GM21447 (cell line): ENCODE data around the gene NPAS3.

Source experiments
- ATAC-seq: cut with Tn5 transposase; IDR thresholded peaks from one replicate; pipeline ENCODE4 v1.9.1; 2021; ENCODE audit not compliant: unreplicated experiment

NPAS3 gene

DNA sequence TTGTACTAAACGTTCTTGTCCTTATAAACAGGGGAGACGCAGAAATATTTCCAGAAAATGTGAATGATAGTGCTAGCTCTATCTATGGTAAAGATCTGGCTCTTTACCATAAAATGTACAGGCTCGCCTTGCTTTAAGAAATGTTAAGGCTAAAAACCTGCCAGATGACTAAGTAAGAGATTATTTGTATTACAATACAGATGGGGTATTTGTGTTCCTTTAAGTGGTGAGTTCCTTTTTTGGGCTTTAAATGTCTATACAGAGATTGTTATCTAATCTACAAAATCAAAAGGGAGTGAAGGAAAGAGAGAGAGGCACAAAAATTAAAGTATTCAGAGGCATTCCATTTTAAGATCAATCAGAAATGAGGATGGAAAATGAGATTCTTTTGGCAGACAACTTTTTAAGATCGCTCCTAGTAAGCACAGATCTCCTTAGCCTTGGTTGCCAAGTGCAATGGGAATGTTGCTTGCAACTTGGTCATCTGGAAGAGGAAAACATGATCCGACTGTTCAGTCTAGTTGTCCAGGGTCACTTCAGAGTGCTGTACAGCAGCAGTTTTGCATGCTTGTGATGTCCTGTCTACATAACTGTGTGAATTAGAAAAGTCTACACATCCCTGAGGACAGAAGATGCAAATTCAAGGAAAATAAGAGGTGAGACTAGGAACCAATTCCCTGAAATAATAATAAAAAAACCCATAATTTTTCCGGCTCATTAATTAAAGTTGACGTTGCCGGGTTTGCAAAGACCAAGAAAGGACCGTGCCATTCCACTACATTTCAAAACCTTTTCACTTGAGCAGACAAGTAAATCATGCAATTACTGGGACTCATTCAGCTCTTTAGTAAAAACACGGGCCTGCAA is 631.4 kb downstream of the NPAS3 start:
- no peak for ATAC-seq

GRCh38 chr14:33570694-33571310 is 632.1 kb downstream of the NPAS3 start:
- no peak for ATAC-seq

GRCh38 chr14:33573301-33573880 is 634.7 kb downstream of the NPAS3 start:
- ATAC-seq = no peak

- ATAC-seq = no peak
These were observed 637.3 kb downstream of the NPAS3 start for GRCh38 chr14:33576014-33576413.

DNA sequence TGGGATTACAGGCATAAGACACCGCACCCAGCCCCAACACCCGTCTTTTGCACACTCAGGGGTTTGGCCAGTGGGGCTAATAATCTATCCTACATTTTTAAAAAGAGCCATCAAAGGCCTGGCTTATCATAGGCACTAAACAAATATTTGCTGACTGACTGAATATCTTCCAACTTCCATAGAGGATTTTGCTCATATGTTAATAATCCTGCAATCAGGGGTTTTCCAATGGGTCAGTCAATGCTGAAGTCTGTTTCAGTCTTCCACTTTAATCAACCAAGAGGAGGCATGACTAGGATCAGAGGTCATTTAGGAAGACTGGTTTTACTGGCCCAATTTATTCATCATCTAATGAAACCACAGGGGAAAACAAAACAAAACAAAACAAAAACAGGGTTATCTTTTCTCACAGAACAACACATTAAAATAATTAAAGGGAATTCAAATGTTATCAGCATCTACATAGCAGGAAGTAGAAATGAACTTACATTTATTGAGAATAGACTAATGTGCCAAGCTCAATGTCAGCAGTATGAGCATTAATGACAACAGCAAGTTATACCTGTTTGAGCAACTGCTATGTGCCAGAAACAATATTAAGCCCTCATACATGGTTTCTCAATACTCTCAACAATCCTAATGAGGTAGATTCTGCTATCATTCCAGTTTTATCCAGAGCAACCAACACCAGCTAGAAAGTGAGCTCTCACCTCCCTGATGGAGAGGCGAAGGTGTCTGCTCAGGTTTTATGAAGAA is 640.0 kb downstream of the NPAS3 start:
- ATAC-seq = no peak

DNA sequence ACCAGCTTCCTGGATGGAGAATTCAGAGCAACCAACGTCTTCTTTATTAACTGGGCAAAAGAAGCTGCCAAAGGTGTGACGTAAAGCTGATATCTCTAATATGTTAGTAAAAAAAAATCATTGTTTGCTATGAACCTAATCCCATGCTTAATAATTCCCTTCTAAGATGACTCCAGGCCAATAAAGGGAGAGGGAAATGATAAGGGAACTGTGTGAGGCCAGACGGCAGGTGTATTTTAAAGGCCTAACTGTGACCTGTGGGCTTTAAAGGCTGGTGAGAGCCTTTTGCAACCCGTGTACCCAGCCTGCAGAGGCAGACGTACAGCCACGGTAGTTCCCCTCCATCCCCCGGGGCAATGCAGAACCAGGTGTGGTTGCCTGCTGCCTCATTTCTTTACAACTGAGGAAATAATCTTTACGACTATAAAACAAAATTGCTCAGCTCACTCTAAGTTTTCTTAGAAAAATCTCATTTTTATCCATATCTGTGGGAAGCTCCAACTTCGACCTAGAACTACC is 641.6 kb downstream of the NPAS3 start:
- no peak for ATAC-seq

DNA sequence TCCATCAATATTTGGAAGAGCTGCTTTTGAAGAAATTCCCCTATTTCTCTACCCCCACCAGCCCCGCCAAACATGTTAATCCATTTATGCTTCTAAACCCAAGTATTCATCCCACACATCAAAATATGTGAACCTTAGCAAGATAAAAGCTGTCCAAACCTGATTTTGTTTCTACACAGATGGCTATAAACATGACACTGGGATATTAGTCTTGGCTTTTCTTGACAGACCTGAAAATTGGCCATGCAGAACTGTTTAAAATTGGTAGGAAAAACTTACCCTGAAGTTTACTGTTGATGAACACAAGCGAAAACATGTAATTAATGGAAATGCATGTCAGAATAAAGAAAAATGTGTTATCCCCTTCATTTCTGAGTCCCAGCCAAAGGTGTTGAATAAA is 642.2 kb downstream of the NPAS3 start:
- ATAC-seq = no peak

DNA sequence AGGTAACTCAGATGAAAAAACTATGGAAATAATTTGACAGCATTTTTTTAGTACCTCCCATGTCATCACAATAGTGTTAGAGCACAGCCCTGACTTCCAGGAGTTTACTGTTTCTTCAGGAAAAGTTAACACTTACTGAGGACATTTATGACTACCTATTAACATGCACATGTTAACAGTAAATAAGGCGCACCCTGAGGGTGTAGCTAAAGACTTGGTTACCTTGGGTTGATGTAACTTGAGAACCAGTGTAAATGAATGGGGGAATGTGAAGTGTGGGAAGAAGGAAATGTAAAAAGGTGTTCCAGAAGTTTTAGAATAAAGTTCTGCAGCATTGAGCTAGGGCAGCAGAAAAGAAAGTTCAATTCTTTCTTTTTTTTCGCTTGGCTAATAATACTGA is 646.0 kb downstream of the NPAS3 start:
- no peak for ATAC-seq

DNA sequence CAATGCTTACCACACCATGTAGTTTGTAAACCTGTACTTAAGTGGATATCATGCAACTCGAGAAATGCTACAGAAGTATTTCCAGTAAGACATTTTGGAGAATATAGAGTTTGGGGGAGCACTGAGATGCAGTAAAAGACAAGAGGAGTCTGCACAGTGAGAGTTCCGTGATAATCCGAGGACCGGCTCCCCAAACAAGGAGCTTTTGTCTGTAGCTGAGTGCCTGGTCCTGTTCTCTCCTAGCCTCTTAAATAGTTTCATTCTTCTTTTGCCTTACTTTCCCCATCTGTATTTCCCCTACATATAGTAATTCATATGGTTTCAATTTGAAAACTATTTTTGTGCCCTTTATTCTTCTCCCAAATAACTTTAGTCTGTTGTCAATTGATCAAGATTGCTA is 648.1 kb downstream of the NPAS3 start:
- no peak for ATAC-seq

DNA sequence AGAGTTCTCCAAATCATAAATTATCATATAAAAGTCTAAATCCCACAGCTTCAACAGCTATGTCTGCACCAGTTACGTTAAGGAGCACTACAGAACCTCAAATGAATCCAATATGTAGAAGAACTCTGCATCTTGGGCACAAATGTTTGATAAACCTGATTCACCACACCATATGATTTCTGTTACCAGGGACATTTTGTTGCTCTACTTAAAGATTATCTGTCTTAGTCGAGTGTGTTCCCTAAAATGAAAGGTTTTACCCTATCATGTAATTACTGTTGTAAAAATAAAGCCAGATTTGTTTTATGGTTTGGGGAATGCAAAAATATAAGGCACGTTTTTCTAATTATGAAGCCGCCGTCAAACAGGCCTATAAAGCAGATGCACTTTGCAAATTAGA is 649.1 kb downstream of the NPAS3 start:
- ATAC-seq = no peak

DNA sequence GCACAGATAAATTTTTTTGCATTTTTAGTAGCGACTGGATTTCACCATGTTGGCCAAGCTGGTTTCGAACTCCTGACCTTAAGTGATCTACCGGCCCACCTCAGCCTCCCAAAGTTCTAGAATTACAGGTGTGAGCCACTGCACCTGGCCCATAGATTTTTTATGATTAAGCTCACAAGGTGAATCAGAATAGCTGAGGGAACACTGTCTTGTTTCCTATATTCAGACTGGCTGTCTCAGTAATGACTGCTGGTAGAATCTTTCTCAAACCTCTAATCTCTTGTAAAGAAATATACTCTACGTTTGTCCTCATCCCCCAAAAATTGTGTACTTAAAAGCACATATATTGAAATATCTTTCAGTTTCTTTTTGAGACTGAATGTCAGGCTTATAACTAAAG is 650.1 kb downstream of the NPAS3 start:
- ATAC-seq = no peak

- ATAC-seq = no peak
These were observed 650.7 kb downstream of the NPAS3 start for GRCh38 chr14:33589334-33589733.

GRCh38 chr14:33590891-33591630 is 652.4 kb downstream of the NPAS3 start:
- no peak for ATAC-seq

- no peak for ATAC-seq
These were observed 653.6 kb downstream of the NPAS3 start for GRCh38 chr14:33592297-33592696.

GRCh38 chr14:33596211-33597080 is 657.8 kb downstream of the NPAS3 start:
- no peak for ATAC-seq

DNA sequence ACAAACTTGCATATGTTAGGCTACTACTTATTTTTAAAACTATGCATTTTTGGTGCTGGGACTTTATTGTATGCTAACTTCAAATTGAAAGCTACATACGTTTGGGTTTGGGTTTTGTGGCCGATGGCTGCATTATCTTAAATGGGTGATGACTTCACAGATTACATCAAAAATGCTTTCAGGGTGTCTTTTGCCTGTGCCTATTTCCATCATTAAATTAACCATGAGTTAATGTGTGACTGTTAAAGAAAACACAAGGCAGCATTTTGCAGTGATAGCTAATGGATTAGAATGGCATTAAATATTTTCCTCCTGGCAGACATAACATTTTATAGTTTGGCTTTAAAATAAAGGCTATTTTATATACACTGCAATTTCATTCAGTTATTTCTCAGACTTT is 659.9 kb downstream of the NPAS3 start:
- ATAC-seq = no peak

- no peak for ATAC-seq
These were observed 663.7 kb downstream of the NPAS3 start for GRCh38 chr14:33602396-33602795.

DNA sequence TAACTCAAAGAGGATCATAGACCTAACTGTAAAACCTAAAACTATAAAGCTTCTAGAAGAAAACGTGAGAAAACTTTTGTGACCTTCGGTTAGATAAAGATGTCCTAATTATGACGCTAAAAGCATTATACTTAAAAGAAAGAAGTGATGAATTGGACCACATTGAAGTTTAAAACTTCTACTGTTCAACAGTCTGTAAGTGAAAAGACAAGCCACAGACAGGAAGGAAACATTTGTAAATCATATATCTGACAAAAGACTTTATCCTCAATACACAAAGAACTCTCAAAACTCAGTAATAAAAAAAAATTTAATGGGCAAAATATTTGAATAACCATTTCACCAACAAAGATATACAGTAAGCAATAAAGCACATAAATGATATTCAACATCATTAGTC is 667.9 kb downstream of the NPAS3 start:
- no peak for ATAC-seq

- no peak for ATAC-seq
These were observed 670.9 kb downstream of the NPAS3 start for GRCh38 chr14:33609582-33609981.

GRCh38 chr14:33610121-33610520 is 671.4 kb downstream of the NPAS3 start:
- no peak for ATAC-seq
